Measurements from ENCODE around the gene ZNF530. TPM values are rescaled to one million over a fixed set of nuclear protein-coding genes. Genes with fewer than 3 reads are reported as not detected.
A peak's percentile ranks its signal among the peaks of the same experiment; 100 is the strongest.

The ZNF530 gene
- total and polyA plus RNA-seq, 9 of the 15 experiments (the other 6 are each of a cell fraction or from before 2014, with no cell fraction given) = 0.28 to 5.9 (median 4.0) TPM

- TF ChIP-seq PURB (CRISPR knock-in tag; IDR thresholded peaks at IDR 0.05; ENCODE audit: low read depth) (no peak), SMAD1 (IDR thresholded peaks at IDR 0.05; ENCODE audit: low read depth, low read length, partially characterized antibody) (no peak), BACH1 (tag; IDR thresholded peaks at IDR 0.05) (no peak), FOXJ3 (CRISPR knock-in tag; IDR thresholded peaks at IDR 0.05) (no peak), ZNF695 (CRISPR knock-in tag; IDR thresholded peaks at IDR 0.05) (no peak), SAP30 (IDR thresholded peaks at IDR 0.05; ENCODE audit: borderline replicate concordance, insufficient read depth, low read depth, low read length, poor library complexity, severe bottlenecking) (peak; percentile 49), ZNF174 (CRISPR knock-in tag; IDR thresholded peaks at IDR 0.05) (no peak), ZC3H11A (IDR thresholded peaks at IDR 0.05; ENCODE audit: low read depth, low read length) (no peak), SFPQ (IDR thresholded peaks at IDR 0.05; ENCODE audit: low read depth, low read length) (no peak), RBM39 (optimal IDR thresholded peaks at IDR 0.05; ENCODE audit: low read depth, low read length) (no peak), CREB5 (CRISPR knock-in tag; IDR thresholded peaks at IDR 0.05) (no peak), ELF4 (CRISPR knock-in tag; IDR thresholded peaks at IDR 0.05) (no peak), SRSF9 (IDR thresholded peaks at IDR 0.05; ENCODE audit: borderline replicate concordance, low read depth, low read length) (no peak), RFX1 (IDR thresholded peaks at IDR 0.05) (no peak), KLF10 (CRISPR knock-in tag; IDR thresholded peaks at IDR 0.05) (no peak), L3MBTL2 (IDR thresholded peaks at IDR 0.05) (peak; percentile 57; the same call in 1 of the 2 replicates), CBX2 (IDR thresholded peaks at IDR 0.05; ENCODE audit: insufficient read depth, low read length, poor library complexity, severe bottlenecking) (no peak), ZNF274 (IDR thresholded peaks at IDR 0.05; ENCODE audit: borderline replicate concordance, low read depth, low read length) (no peak), IRF1 (CRISPR knock-in tag; IDR thresholded peaks at IDR 0.05; ENCODE audit: borderline replicate concordance) (no peak), SIRT6 (IDR thresholded peaks at IDR 0.05; ENCODE audit: low read depth, low read length) (no peak), ILF3 (IDR thresholded peaks at IDR 0.05; ENCODE audit: borderline replicate concordance) (no peak), SRSF1 (IDR thresholded peaks at IDR 0.05; ENCODE audit: low read depth, low read length) (peak; percentile 82; the same call in 1 of the 2 replicates), CBFB (CRISPR knock-in tag; IDR thresholded peaks at IDR 0.05) (no peak), HCFC1 (IDR thresholded peaks at IDR 0.05; ENCODE audit: low read depth, low read length) (peak; percentile 89), NCOA4 (IDR thresholded peaks at IDR 0.05; ENCODE audit: partially characterized antibody) (no peak), TAF9B (IDR thresholded peaks at IDR 0.05; ENCODE audit: partially characterized antibody) (no peak)
These were observed 21.0 kb upstream of the ZNF530 start, which contains the start of gene ZNF416 (continued) for GRCh38 chr19:57578487-57579205.

Measured in K562 (cell line).